DOHH2 (cell line): ENCODE data around the gene RNF207.

ENCODE experiments used
- H3F3A ChIP-seq: fragments of 200-600 bp; sonication (generic), shearing (Covaris generic); 2 replicates; pipeline ENCODE4 v1.6.0; 2016; ENCODE audit warnings: antibody characterized with exemption, mild to moderate bottlenecking; ENCODE audit not compliant: control insufficient read depth, insufficient read depth
- H3K27ac ChIP-seq: fragments of 200-600 bp; sonication (generic); 2 replicates; pipeline ENCODE4 v1.5.1; 2014; ENCODE audit warnings: low read depth, mild to moderate bottlenecking, low read length, moderate library complexity
- H3K27me3 ChIP-seq: fragments of 200-600 bp; sonication (generic); 2 replicates; pipeline ENCODE4 v1.6.1; 2014; ENCODE audit warnings: mild to moderate bottlenecking, low read length, mixed read lengths; ENCODE audit not compliant: control insufficient read depth
- H3K36me3 ChIP-seq: fragments of 200-600 bp; sonication (generic); 2 replicates; pipeline ENCODE4 v1.6.1; 2014; ENCODE audit warnings: mild to moderate bottlenecking, low read length, moderate library complexity, mixed read lengths; ENCODE audit not compliant: control insufficient read depth
- H3K4me1 ChIP-seq: fragments of 200-600 bp; sonication (generic); 2 replicates; pipeline ENCODE4 v1.6.1; 2014; ENCODE audit warnings: mild to moderate bottlenecking, low read length, mixed read lengths; ENCODE audit not compliant: control insufficient read depth
- H3K4me2 ChIP-seq: fragments of 200-600 bp; sonication (generic); 2 replicates; pipeline ENCODE4 v1.6.0; 2014; ENCODE audit warnings: mild to moderate bottlenecking, low read length, moderate library complexity
- H3K4me3 ChIP-seq: fragments of 200-600 bp; sonication (generic); 2 replicates; pipeline ENCODE4 v1.5.1; 2014; ENCODE audit warnings: mild to moderate bottlenecking, low read length, mixed read lengths
- H3K79me2 ChIP-seq: fragments of 200-600 bp; sonication (generic); 2 replicates; pipeline ENCODE4 v1.6.1; 2014; ENCODE audit warnings: mild to moderate bottlenecking, low read length, mixed read lengths; ENCODE audit not compliant: control insufficient read depth
- H3K9me2 ChIP-seq: fragments of 200-600 bp; sonication (generic); replicated peaks from 2 replicates; pipeline ENCODE4 v1.6.1; 2014; ENCODE audit warnings: mild to moderate bottlenecking, low read length, mixed read lengths; ENCODE audit not compliant: control insufficient read depth
- H3K9me3 ChIP-seq: fragments of 200-600 bp; sonication (generic); 2 replicates; pipeline ENCODE4 v1.6.1; 2014; ENCODE audit warnings: antibody characterized with exemption, low read length, mixed read lengths; ENCODE audit not compliant: control insufficient read depth, insufficient read depth
- H4K20me1 ChIP-seq: fragments of 200-600 bp; sonication (generic); 2 replicates; pipeline ENCODE4 v1.6.0; 2014; ENCODE audit warnings: low read depth, mild to moderate bottlenecking, antibody characterized with exemption, low read length, moderate library complexity; ENCODE audit not compliant: control insufficient read depth, insufficient read depth
- EZH2phosphoT487 ChIP-seq: fragments of 200-600 bp; sonication (generic); IDR thresholded peaks from 2 replicates; pipeline ENCODE4 v1.6.1; 2017; ENCODE audit warnings: borderline replicate concordance, mild to moderate bottlenecking, antibody characterized with exemption, low read length, moderate library complexity, mixed read lengths
- TF ChIP-seq, protein P1 (sequence below): fragments of 200-600 bp; sonication (generic); IDR thresholded peaks from one replicate; pipeline ENCODE4 v1.5.1; 2014; ENCODE audit warnings: antibody characterized with exemption, mild to moderate bottlenecking, low read depth, low read length; ENCODE audit not compliant: poor library complexity, severe bottlenecking

RNF207 gene

DNA sequence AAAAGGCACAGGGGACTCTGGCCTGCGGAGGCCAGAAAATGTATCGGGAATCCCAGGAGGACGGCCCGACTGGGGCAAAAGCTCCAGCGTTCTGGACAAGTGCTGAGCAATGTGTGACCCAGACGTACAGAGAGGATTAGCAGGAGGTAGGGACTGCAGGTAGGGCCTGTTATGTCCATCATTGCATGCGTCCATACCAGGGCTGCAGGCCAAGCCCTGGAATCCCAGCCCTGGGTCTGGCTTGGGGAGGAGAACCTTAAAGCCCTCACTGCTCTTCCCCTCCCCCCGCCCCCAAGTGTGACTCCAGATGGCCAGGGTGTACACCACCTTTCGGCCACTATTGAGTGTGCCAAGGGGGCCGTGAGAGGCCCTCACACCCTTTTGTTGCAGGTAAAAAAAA lies 2.0 kb downstream of the RNF207 start:
- peaks cover 37% of the 10 kb centered on the region for H3K27me3 ChIP-seq
- no peak overlapping the region for H3K27ac ChIP-seq
- H3K36me3 ChIP-seq, result no peaks in the 10 kb centered on the region
- TF ChIP-seq, protein P1, sequence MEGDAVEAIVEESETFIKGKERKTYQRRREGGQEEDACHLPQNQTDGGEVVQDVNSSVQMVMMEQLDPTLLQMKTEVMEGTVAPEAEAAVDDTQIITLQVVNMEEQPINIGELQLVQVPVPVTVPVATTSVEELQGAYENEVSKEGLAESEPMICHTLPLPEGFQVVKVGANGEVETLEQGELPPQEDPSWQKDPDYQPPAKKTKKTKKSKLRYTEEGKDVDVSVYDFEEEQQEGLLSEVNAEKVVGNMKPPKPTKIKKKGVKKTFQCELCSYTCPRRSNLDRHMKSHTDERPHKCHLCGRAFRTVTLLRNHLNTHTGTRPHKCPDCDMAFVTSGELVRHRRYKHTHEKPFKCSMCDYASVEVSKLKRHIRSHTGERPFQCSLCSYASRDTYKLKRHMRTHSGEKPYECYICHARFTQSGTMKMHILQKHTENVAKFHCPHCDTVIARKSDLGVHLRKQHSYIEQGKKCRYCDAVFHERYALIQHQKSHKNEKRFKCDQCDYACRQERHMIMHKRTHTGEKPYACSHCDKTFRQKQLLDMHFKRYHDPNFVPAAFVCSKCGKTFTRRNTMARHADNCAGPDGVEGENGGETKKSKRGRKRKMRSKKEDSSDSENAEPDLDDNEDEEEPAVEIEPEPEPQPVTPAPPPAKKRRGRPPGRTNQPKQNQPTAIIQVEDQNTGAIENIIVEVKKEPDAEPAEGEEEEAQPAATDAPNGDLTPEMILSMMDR, result no peak
- TF ChIP-seq EZH2phosphoT487, result no peak
- H3F3A ChIP-seq, result no peaks in the 10 kb centered on the region
- no peaks in the 10 kb centered on the region for H3K79me2 ChIP-seq
- no peaks in the 10 kb centered on the region for H3K9me3 ChIP-seq
- H3K4me2 ChIP-seq, result no peak overlapping the region
- no peak overlapping the region for H3K4me3 ChIP-seq
- no peaks in the 10 kb centered on the region for H4K20me1 ChIP-seq
- H3K9me2 ChIP-seq, result no peaks in the 10 kb centered on the region
- H3K4me1 ChIP-seq, result peaks cover 21% of the 10 kb centered on the region

DNA sequence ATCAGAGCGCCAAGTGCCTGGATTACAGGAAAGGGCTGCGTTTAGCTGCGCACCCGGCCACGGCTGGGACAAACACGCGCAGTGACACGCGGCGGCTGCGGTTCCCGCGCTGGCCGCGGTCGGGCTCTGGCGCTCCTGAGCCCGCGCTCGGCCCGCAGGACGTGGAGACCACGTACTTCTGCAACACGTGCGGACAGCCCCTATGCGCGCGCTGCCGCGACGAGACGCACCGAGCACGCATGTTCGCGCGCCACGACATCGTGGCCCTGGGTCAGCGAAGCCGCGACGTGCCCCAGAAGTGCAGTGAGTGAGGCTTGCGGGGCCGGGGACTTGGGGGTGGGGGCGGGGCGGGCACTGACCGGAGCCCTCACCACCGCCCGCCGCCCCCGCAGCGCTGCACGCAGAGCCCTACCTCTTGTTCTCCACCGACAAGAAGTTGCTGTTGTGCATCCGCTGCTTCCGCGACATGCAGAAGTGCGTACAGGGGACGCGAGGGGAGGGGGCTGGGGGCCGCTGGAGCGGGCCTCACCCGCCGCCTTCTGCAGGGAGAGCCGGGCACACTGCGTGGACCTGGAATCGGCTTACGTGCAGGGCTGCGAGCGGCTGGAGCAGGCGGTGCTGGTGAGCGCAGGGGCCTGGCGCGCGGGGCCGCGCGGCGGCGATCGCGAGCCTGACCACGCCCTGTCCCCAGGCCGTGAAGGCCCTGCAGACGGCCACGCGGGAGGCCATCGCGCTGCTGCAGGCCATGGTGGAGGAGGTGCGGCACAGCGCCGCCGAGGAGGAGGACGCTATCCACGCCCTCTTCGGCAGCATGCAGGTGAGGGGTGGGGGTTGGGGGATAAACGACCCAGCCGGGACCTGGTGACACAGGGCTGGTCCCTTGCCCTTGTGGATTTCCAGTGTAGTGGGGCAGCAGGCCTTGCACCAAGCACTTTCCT lies 3.1 kb downstream of the RNF207 start:
- Histone ChIP-seq H3K79me2 (no peaks in the 10 kb centered on the region), H3K9me3 (no peaks in the 10 kb centered on the region), H3K4me3 (peak overlapping the region; percentile 36), H3K27me3 (peaks cover 38% of the 10 kb centered on the region), H3K27ac (no peak overlapping the region), H4K20me1 (no peaks in the 10 kb centered on the region), H3K9me2 (no peaks in the 10 kb centered on the region), H3K4me2 (peak overlapping the region; percentile 44), H3K4me1 (peaks cover 21% of the 10 kb centered on the region), H3F3A (no peaks in the 10 kb centered on the region), H3K36me3 (no peaks in the 10 kb centered on the region)
- TF ChIP-seq EZH2phosphoT487, result no peak
- TF ChIP-seq, protein P1, result peak; percentile 41

DNA sequence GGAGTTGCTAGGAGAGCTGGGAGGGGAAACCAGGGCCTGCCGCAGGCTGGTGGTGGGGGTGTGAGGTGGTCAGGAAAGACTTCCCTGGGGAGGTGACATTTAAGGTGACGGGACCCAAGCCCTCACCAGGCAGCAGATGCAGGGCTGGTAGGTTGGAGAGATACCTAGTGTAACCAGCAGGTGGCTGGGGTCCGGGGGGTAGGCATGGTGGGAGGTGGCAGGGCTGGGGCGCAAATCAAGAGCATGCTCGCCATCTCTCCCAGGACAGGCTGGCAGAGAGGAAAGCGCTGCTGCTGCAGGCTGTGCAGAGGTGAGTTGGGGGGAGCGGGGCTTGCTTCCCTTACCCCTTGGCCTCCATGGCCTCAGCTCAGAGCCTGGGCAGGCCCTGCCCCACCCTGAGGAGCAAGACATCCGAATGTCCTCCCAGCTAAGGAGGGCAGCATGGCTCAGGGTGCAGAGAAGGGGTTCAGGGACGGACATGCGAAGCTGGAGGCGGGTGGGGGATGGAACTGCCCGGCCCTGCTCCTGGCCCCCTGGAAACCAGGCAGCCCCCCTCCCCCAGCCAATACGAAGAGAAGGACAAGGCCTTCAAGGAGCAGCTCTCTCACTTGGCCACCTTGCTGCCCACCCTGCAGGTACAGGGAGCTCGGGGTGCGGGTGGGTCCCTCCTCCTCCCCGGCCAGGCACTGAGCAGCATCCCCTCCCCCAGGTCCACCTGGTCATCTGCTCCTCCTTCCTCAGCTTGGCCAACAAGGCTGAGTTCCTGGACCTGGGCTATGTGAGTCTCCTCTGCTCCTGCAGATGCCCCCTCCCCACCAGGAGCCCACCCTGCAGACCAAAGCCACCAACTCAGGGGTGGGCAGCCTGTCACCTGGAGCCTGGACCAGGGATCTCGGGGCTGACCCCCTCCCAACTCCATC lies 4.0 kb downstream of the RNF207 start:
- no peaks in the 10 kb centered on the region for H3K36me3 ChIP-seq
- H4K20me1 ChIP-seq, result no peaks in the 10 kb centered on the region
- H3K27ac ChIP-seq, result no peak overlapping the region

More for the DNA sequence above, 4.0 kb downstream of the RNF207 start:
- Histone ChIP-seq H3K9me3 (no peaks in the 10 kb centered on the region), H3K4me1 (peaks cover 20% of the 10 kb centered on the region), H3K4me2 (peak overlapping the region; percentile 44), H3K79me2 (no peaks in the 10 kb centered on the region), H3K4me3 (peak overlapping the region; percentile 36), H3F3A (no peaks in the 10 kb centered on the region), H3K9me2 (no peaks in the 10 kb centered on the region), H3K27me3 (peaks cover 38% of the 10 kb centered on the region)
- no peak for TF ChIP-seq EZH2phosphoT487
- TF ChIP-seq, protein P1, result peak; percentile 27
